AG04449 (cell line): ENCODE data around the gene PDSS2.
"Not testable (repeated sequence)": the region's sequence is repeated elsewhere in the genome, so short reads cannot be mapped to it uniquely, and the experiment has no call there.

Experiments used
- CTCF ChIA-PET: fragments of 350-600 bp; formaldehyde crosslinking; extraction: SDS; loops from one replicate; lab custom pipeline; 2021; ENCODE audit warnings: antibody characterized with exemption; lab: Yijun Ruan, JAX
- POLR2A ChIA-PET: fragments of 400-600, 350-600 bp; formaldehyde crosslinking; extraction: SDS; loops from one replicate; lab custom pipeline; 2020; ENCODE audit warnings: antibody characterized with exemption, inconsistent platforms; lab: Yijun Ruan, JAX
- DNase-seq: peaks from one replicate; pipeline ENCODE4 v3.0.0-alpha.2; 2010; ENCODE audit warnings: low read depth, low spot score
- H3K4me3 ChIP-seq: 2 replicates; pipeline ENCODE4 v1.5.1; 2011; ENCODE audit warnings: low read depth, mild to moderate bottlenecking, control low read depth, low read length
- CTCF ChIP-seq: IDR thresholded peaks from one replicate; pipeline ENCODE4 v1.5.1; 2011; ENCODE audit warnings: mild to moderate bottlenecking, moderate library complexity, low read length, control low read depth, inconsistent platforms; ENCODE audit not compliant: insufficient read depth; ENCODE audit errors: missing control alignments

The PDSS2 gene

GRCh38 chr6:107304421-107305025, 154.8 kb downstream of the PDSS2 start:
- POLR2A ChIA-PET: no interaction called here
- DNase-seq: no peak
- no peak for TF ChIP-seq CTCF
- CTCF ChIA-PET: interaction anchor here (1.0 to 1.7 kb wide), 4 partner anchors 14 to 191 kb away, joined by 3 to 11 read pairs (median 4); no protein-coding TSS in a partner anchor
- no peak overlapping the region for H3K4me3 ChIP-seq

GRCh38 chr6:107293350-107293749, 166.0 kb downstream of the PDSS2 start:
- ChIA-PET POLR2A (no interaction called here), CTCF (interaction anchor here (1.0 to 2.1 kb wide), 2 partner anchors 25 to 411 kb away, joined by 3 to 8 read pairs; no protein-coding TSS in a partner anchor)
- no peak for DNase-seq
- H3K4me3 ChIP-seq: no peak overlapping the region
- no peak for TF ChIP-seq CTCF

- ChIA-PET POLR2A (interaction anchor here (0.6 kb wide), 1 partner anchor 90 kb away, joined by 3 read pairs; no protein-coding TSS in a partner anchor), CTCF (interaction anchor here (1.0 to 2.1 kb wide), 2 partner anchors 25 to 411 kb away, joined by 3 to 8 read pairs; no protein-coding TSS in a partner anchor)
- DNase-seq: no peak
Observed at GRCh38 chr6:107292715-107293271, 166.6 kb downstream of the PDSS2 start.

GRCh38 chr6:107290491-107290890, 168.9 kb downstream of the PDSS2 start:
- CTCF ChIA-PET: interaction anchor here (1.0 to 1.1 kb wide), 2 partner anchors 15 to 28 kb away, joined by 4 read pairs; no protein-coding TSS in a partner anchor
- no peak overlapping the region for H3K4me3 ChIP-seq

More at GRCh38 chr6:107292715-107293271, 166.6 kb downstream of the PDSS2 start:
- TF ChIP-seq CTCF: no peak
- H3K4me3 ChIP-seq: no peak overlapping the region

GRCh38 chr6:107289258-107289657, 170.1 kb downstream of the PDSS2 start:
- DNase-seq, POLR2A ChIA-PET, CTCF ChIA-PET, H3K4me3 ChIP-seq: not testable (repeated sequence)

More at GRCh38 chr6:107290491-107290890, 168.9 kb downstream of the PDSS2 start:
- no peak for TF ChIP-seq CTCF
- no peak for DNase-seq
- POLR2A ChIA-PET: no interaction called here

GRCh38 chr6:107285683-107286082, 173.7 kb downstream of the PDSS2 start:
- H3K4me3 ChIP-seq, DNase-seq, CTCF ChIA-PET, POLR2A ChIA-PET: not testable (repeated sequence)

- DNase-seq: no peak
- POLR2A ChIA-PET: no interaction called here
Observed at GRCh38 chr6:107284805-107285204, 174.6 kb downstream of the PDSS2 start.

More at GRCh38 chr6:107284805-107285204, 174.6 kb downstream of the PDSS2 start:
- CTCF ChIA-PET: no interaction called here
- no peak overlapping the region for H3K4me3 ChIP-seq
- no peak for TF ChIP-seq CTCF
